8988T (cell line): ENCODE measurements around the gene PGM2L1.
"Not testable (repeated sequence)": the region's sequence is repeated elsewhere in the genome, so short reads cannot be mapped to it uniquely, and the experiment has no call there.

Experiments used
- DNase-seq: peaks from one replicate; pipeline ENCODE4 v3.0.0; 2011

PGM2L1 gene

GRCh38 chr11:74332291-74332690, 65.9 kb downstream of the PGM2L1 start:
- no peak for DNase-seq

- DNase-seq: not testable (repeated sequence)
Measured at GRCh38 chr11:74331000-74331399, 67.2 kb downstream of the PGM2L1 start.

- no peak for DNase-seq
Measured at GRCh38 chr11:74330075-74330858, 68.0 kb downstream of the PGM2L1 start.

GRCh38 chr11:74327076-74327475, 71.2 kb downstream of the PGM2L1 start:
- DNase-seq: no peak

- DNase-seq: no peak
Measured at GRCh38 chr11:74326665-74327064, 71.6 kb downstream of the PGM2L1 start.

GRCh38 chr11:74325649-74326645, 72.3 kb downstream of the PGM2L1 start:
- no peak for DNase-seq

GRCh38 chr11:74322667-74323066, 75.6 kb downstream of the PGM2L1 start:
- no peak for DNase-seq

- no peak for DNase-seq
Measured at GRCh38 chr11:74321487-74322188, 76.6 kb downstream of the PGM2L1 start.

- no peak for DNase-seq
Measured at GRCh38 chr11:74320538-74320937, 77.7 kb downstream of the PGM2L1 start.

GRCh38 chr11:74319139-74319816, 79.0 kb downstream of the PGM2L1 start:
- DNase-seq: no peak

GRCh38 chr11:74318241-74318932, 79.8 kb downstream of the PGM2L1 start:
- no peak for DNase-seq

GRCh38 chr11:74316772-74317505, 81.3 kb downstream of the PGM2L1 start:
- no peak for DNase-seq

- DNase-seq: no peak
Measured at GRCh38 chr11:74312326-74312725, 85.9 kb downstream of the PGM2L1 start.

- DNase-seq: peak; percentile 81
Measured at GRCh38 chr11:74311352-74311926, 86.8 kb downstream of the PGM2L1 start, which contains the start of gene P4HA3. Gene P4HA3, minus strand, starts transcription at chr11:74311640. Its CDS starts 29 bp downstream, at chr11:74311611.

- DNase-seq: no peak
Measured at GRCh38 chr11:74310857-74311256, 87.4 kb downstream of the PGM2L1 start.

GRCh38 chr11:74307434-74307833, 90.8 kb downstream of the PGM2L1 start:
- no peak for DNase-seq

GRCh38 chr11:74306435-74307175, 91.6 kb downstream of the PGM2L1 start:
- no peak for DNase-seq

GRCh38 chr11:74299015-74299414, 99.2 kb downstream of the PGM2L1 start:
- DNase-seq: no peak

GRCh38 chr11:74297484-74297883, 100.7 kb downstream of the PGM2L1 start:
- DNase-seq: no peak

GRCh38 chr11:74288911-74289310, 109.3 kb downstream of the PGM2L1 start:
- no peak for DNase-seq
